Left ventricle myocardium inferior (tissue), 1 donor: ENCODE results near the gene MAJIN. TPM values are rescaled to one million over a fixed set of nuclear protein-coding genes. Genes with fewer than 3 reads are reported as not detected.

Source experiments
- DNase-seq: peaks from one replicate; pipeline ENCODE4 v3.0.0-alpha.2; 2020
- H3K27ac ChIP-seq: fragments of 200-600 bp; replicated peaks from 2 replicates; pipeline ENCODE4 v1.8.0; 2021
- H3K27me3 ChIP-seq: fragments of 200-600 bp; 2 replicates; pipeline ENCODE4 v1.8.0; 2021; ENCODE audit warnings: low read depth
- H3K36me3 ChIP-seq: fragments of 200-600 bp; 2 replicates; pipeline ENCODE4 v1.8.0; 2021
- H3K4me1 ChIP-seq: fragments of 200-600 bp; 2 replicates; pipeline ENCODE4 v1.8.0; 2021
- H3K4me3 ChIP-seq: fragments of 200-600 bp; 2 replicates; pipeline ENCODE4 v1.8.0; 2021; ENCODE audit warnings: mild to moderate bottlenecking, moderate library complexity
- H3K9me3 ChIP-seq: fragments of 200-600 bp; replicated peaks from 2 replicates; pipeline ENCODE4 v1.8.0; 2021
- CTCF ChIP-seq: fragments of 200-600 bp; IDR thresholded peaks from 2 replicates; pipeline ENCODE4 v1.8.0; 2021; ENCODE audit warnings: antibody characterized with exemption, mild to moderate bottlenecking, borderline replicate concordance
- intact Hi-C: fragments of 100-400 bp; cut with micrococcal nuclease; formaldehyde crosslinking; loops from one replicate; pipeline ENCODE4 v1.11.0; 2022
- total RNA-seq: library from RNA; stranded (reverse); fragmentation: NEBNext Ultra II Directional; extraction: Animal tissue kit (Norgen Biotek cat#: 25700); gene quantifications from one replicate; pipeline ENCODE4 v1.2.1, GENCODE V29; 2021
- donor health status: DM: no; HTN: yes; CAD: no; lungs with severe emphysema.

Gene MAJIN
- total RNA-seq, 1 donor from 2014 or later = not detected

- H3K27me3 ChIP-seq = no peaks in the 10 kb centered on the region
- no peak for DNase-seq
- no peak overlapping the region for H3K27ac ChIP-seq
- no peaks in the 10 kb centered on the region for H3K4me1 ChIP-seq
- intact Hi-C loops = no loop called here
- H3K36me3 ChIP-seq = peaks cover 100% of the 10 kb centered on the region
- no peaks in the 10 kb centered on the region for H3K9me3 ChIP-seq
- TF ChIP-seq CTCF = no peak
- no peak overlapping the region for H3K4me3 ChIP-seq
Observed at GRCh38 chr11:64905516-64906313, 66.2 kb downstream of the MAJIN start.

GRCh38 chr11:64903291-64903833 lies 68.5 kb downstream of the MAJIN start:
- peaks cover 98% of the 10 kb centered on the region for H3K36me3 ChIP-seq
- H3K27me3 ChIP-seq = no peaks in the 10 kb centered on the region
- no peaks in the 10 kb centered on the region for H3K9me3 ChIP-seq
- no peak for DNase-seq
- TF ChIP-seq CTCF = no peak
- H3K27ac ChIP-seq = no peak overlapping the region
- H3K4me3 ChIP-seq = no peak overlapping the region
- intact Hi-C loops = no loop called here
- no peaks in the 10 kb centered on the region for H3K4me1 ChIP-seq

- H3K27me3 ChIP-seq = no peaks in the 10 kb centered on the region
- peaks cover 98% of the 10 kb centered on the region for H3K36me3 ChIP-seq
- intact Hi-C loops = no loop called here
- no peaks in the 10 kb centered on the region for H3K4me1 ChIP-seq
- no peaks in the 10 kb centered on the region for H3K9me3 ChIP-seq
- no peak for DNase-seq
- no peak overlapping the region for H3K27ac ChIP-seq
- no peak for TF ChIP-seq CTCF
- no peak overlapping the region for H3K4me3 ChIP-seq
Observed at GRCh38 chr11:64902102-64902900, 69.6 kb downstream of the MAJIN start.

- H3K4me3 ChIP-seq = no peak overlapping the region
- H3K27ac ChIP-seq = no peak overlapping the region
- no peaks in the 10 kb centered on the region for H3K27me3 ChIP-seq
- no peaks in the 10 kb centered on the region for H3K9me3 ChIP-seq
- no peak for TF ChIP-seq CTCF
- no peaks in the 10 kb centered on the region for H3K4me1 ChIP-seq
- no peak for DNase-seq
- intact Hi-C loops = no loop called here
- peaks cover 96% of the 10 kb centered on the region for H3K36me3 ChIP-seq
Observed at GRCh38 chr11:64900774-64901173, 71.1 kb downstream of the MAJIN start.

- Histone ChIP-seq H3K4me1 (no peaks in the 10 kb centered on the region), H3K9me3 (no peaks in the 10 kb centered on the region), H3K27ac (no peak overlapping the region), H3K27me3 (no peaks in the 10 kb centered on the region), H3K36me3 (peaks cover 91% of the 10 kb centered on the region), H3K4me3 (no peak overlapping the region)
- intact Hi-C loops = no loop called here
- TF ChIP-seq CTCF = no peak
- DNase-seq = no peak
Observed at GRCh38 chr11:64900263-64900678, 71.6 kb downstream of the MAJIN start.
